Neural progenitor cell (in vitro differentiated cells): ENCODE data around the gene MAP2K2. TPM values are rescaled to one million over a fixed set of nuclear protein-coding genes. Genes with fewer than 3 reads are reported as not detected.

Experiments
- DNase-seq: peaks from one replicate; pipeline ENCODE4 v3.0.0-alpha.2; 2016; ENCODE audit warnings: low spot score
- H2AFZ ChIP-seq: fragments of 200-600 bp; sonication (generic); replicated peaks from 2 replicates; pipeline ENCODE4 v1.6.1; 2016; ENCODE audit warnings: antibody characterized with exemption
- H3F3A ChIP-seq: fragments of 200-600 bp; sonication (generic); 2 replicates; pipeline ENCODE4 v1.6.1; 2016; ENCODE audit warnings: antibody characterized with exemption, low read depth
- H3K27ac ChIP-seq: fragments of 200-600 bp; sonication (generic); 2 replicates; pipeline ENCODE4 v1.5.1; 2016; ENCODE audit warnings: mild to moderate bottlenecking
- H3K27me3 ChIP-seq: fragments of 200-600 bp; sonication (generic); 2 replicates; pipeline ENCODE4 v1.6.1; 2016; ENCODE audit warnings: mild to moderate bottlenecking, moderate library complexity
- H3K36me3 ChIP-seq: fragments of 200-600 bp; sonication (generic); 2 replicates; pipeline ENCODE4 v1.5.1; 2016
- H3K4me1 ChIP-seq: fragments of 200-600 bp; sonication (generic); 2 replicates; pipeline ENCODE4 v1.6.1; 2016; ENCODE audit warnings: mixed run types
- H3K4me2 ChIP-seq: fragments of 200-600 bp; sonication (generic); 2 replicates; pipeline ENCODE4 v1.6.1; 2016
- H3K4me3 ChIP-seq: fragments of 200-600 bp; sonication (generic); 2 replicates; pipeline ENCODE4 v1.5.1; 2016
- H3K79me2 ChIP-seq: fragments of 200-600 bp; sonication (generic); 2 replicates; pipeline ENCODE4 v1.6.1; 2016; ENCODE audit warnings: low read depth
- H3K9ac ChIP-seq: fragments of 200-600 bp; sonication (generic); 2 replicates; pipeline ENCODE4 v1.6.1; 2016
- H3K9me3 ChIP-seq: fragments of 200-600 bp; sonication (generic); 2 replicates; pipeline ENCODE4 v1.5.1; 2016; ENCODE audit warnings: low read depth
- H4K20me1 ChIP-seq: fragments of 200-600 bp; sonication (generic); 2 replicates; pipeline ENCODE4 v1.6.1; 2016; ENCODE audit warnings: low read depth
- H3K27ac Mint-ChIP-seq: 3 replicates; pipeline ENCODE4 v1.8.0; 2021; ENCODE audit warnings: mixed read lengths
- H3K27me3 Mint-ChIP-seq: 2 replicates; pipeline ENCODE4 v1.8.0; 2022; ENCODE audit warnings: low read depth, mild to moderate bottlenecking, inconsistent platforms, moderate library complexity, mixed read lengths; ENCODE audit not compliant: insufficient read depth
- H3K36me3 Mint-ChIP-seq: 3 replicates; pipeline ENCODE4 v1.8.0; 2021; ENCODE audit warnings: mixed read lengths
- H3K4me1 Mint-ChIP-seq: 3 replicates; pipeline ENCODE4 v1.8.0; 2021; ENCODE audit warnings: mixed read lengths
- H3K4me3 Mint-ChIP-seq: 3 replicates; pipeline ENCODE4 v1.8.0; 2021; ENCODE audit warnings: mild to moderate bottlenecking, moderate library complexity, mixed read lengths
- H3K9me3 Mint-ChIP-seq: 3 replicates; pipeline ENCODE4 v1.8.0; 2020; ENCODE audit warnings: mixed read lengths
- EZH2 ChIP-seq: fragments of 200-600 bp; sonication (generic); IDR thresholded peaks from 2 replicates; pipeline ENCODE4 v1.6.1; 2017; ENCODE audit warnings: antibody characterized with exemption, mild to moderate bottlenecking, moderate library complexity
- EZH2phosphoT487 ChIP-seq: fragments of 200-600 bp; sonication (generic); IDR thresholded peaks from 2 replicates; pipeline ENCODE4 v1.6.1; 2017; ENCODE audit warnings: antibody characterized with exemption
- total RNA-seq: library from RNA; depleted of rRNA; stranded (reverse); fragments of >200 nt; gene quantifications from 2 replicates; pipeline ENCODE4 v1.2.3, GENCODE V29; 2015; ENCODE audit warnings: low replicate concordance
- TF ChIP-seq, protein P1 (sequence below): fragments of 200-600 bp; sonication (generic); IDR thresholded peaks from 2 replicates; pipeline ENCODE4 v1.5.1; 2017; ENCODE audit warnings: antibody characterized with exemption, mild to moderate bottlenecking

Gene MAP2K2
- total RNA-seq, 1 donor from 2014 or later, result 69.7 TPM

- Histone ChIP-seq H3K36me3 (no peaks in the 10 kb centered on the region), H3K9ac (no peak overlapping the region), H3K79me2 (peaks cover 26% of the 10 kb centered on the region), H3K27me3 (no peaks in the 10 kb centered on the region), H3F3A (peaks cover 6% of the 10 kb centered on the region), H2AFZ (no peak overlapping the region), H3K27ac (no peak overlapping the region), H3K4me2 (no peak overlapping the region), H4K20me1 (peaks cover 40% of the 10 kb centered on the region), H3K4me1 (peaks cover 4% of the 10 kb centered on the region), H3K9me3 (no peaks in the 10 kb centered on the region), H3K4me3 (no peak overlapping the region)
- peaks cover 3% of the 10 kb centered on the region for H3K4me1 Mint-ChIP-seq
- H3K27me3 Mint-ChIP-seq, result no peaks in the 10 kb centered on the region
- no peak overlapping the region for H3K4me3 Mint-ChIP-seq
- H3K9me3 Mint-ChIP-seq, result no peaks in the 10 kb centered on the region
- H3K36me3 Mint-ChIP-seq, result peaks cover 9% of the 10 kb centered on the region
- no peak for DNase-seq
- no peak overlapping the region for H3K27ac Mint-ChIP-seq
- TF ChIP-seq, protein P1, sequence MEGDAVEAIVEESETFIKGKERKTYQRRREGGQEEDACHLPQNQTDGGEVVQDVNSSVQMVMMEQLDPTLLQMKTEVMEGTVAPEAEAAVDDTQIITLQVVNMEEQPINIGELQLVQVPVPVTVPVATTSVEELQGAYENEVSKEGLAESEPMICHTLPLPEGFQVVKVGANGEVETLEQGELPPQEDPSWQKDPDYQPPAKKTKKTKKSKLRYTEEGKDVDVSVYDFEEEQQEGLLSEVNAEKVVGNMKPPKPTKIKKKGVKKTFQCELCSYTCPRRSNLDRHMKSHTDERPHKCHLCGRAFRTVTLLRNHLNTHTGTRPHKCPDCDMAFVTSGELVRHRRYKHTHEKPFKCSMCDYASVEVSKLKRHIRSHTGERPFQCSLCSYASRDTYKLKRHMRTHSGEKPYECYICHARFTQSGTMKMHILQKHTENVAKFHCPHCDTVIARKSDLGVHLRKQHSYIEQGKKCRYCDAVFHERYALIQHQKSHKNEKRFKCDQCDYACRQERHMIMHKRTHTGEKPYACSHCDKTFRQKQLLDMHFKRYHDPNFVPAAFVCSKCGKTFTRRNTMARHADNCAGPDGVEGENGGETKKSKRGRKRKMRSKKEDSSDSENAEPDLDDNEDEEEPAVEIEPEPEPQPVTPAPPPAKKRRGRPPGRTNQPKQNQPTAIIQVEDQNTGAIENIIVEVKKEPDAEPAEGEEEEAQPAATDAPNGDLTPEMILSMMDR, result no peak
- no peak for TF ChIP-seq EZH2
- no peak for TF ChIP-seq EZH2phosphoT487
These were observed 76.8 kb downstream of the MAP2K2 start for GRCh38 chr19:4046946-4047683.

- H3K4me1 ChIP-seq, result peaks cover 4% of the 10 kb centered on the region
- DNase-seq, result no peak
- H3K79me2 ChIP-seq, result peaks cover 22% of the 10 kb centered on the region
- H3K27me3 Mint-ChIP-seq, result no peaks in the 10 kb centered on the region
- H3K36me3 ChIP-seq, result no peaks in the 10 kb centered on the region
- no peak overlapping the region for H2AFZ ChIP-seq
- no peak overlapping the region for H3K4me3 ChIP-seq
- H3K36me3 Mint-ChIP-seq, result peaks cover 8% of the 10 kb centered on the region
- peaks cover 32% of the 10 kb centered on the region for H4K20me1 ChIP-seq
- H3K27ac ChIP-seq, result no peak overlapping the region
- H3K4me3 Mint-ChIP-seq, result no peak overlapping the region
- H3K9me3 Mint-ChIP-seq, result no peaks in the 10 kb centered on the region
- H3K9me3 ChIP-seq, result no peaks in the 10 kb centered on the region
- H3F3A ChIP-seq, result peaks cover 6% of the 10 kb centered on the region
- peaks cover 3% of the 10 kb centered on the region for H3K4me1 Mint-ChIP-seq
- H3K4me2 ChIP-seq, result no peak overlapping the region
- TF ChIP-seq EZH2 (no peak), EZH2phosphoT487 (no peak)
- TF ChIP-seq, protein P1, result no peak
- H3K27ac Mint-ChIP-seq, result no peak overlapping the region
- no peak overlapping the region for H3K9ac ChIP-seq
- H3K27me3 ChIP-seq, result no peaks in the 10 kb centered on the region
These were observed 77.6 kb downstream of the MAP2K2 start for GRCh38 chr19:4046362-4046691.

- H3K79me2 ChIP-seq, result peaks cover 19% of the 10 kb centered on the region
- no peak overlapping the region for H3K9ac ChIP-seq
- Mint-ChIP-seq H3K36me3 (peaks cover 5% of the 10 kb centered on the region), H3K4me1 (peaks cover 3% of the 10 kb centered on the region), H3K27ac (no peak overlapping the region), H3K4me3 (no peak overlapping the region), H3K27me3 (no peaks in the 10 kb centered on the region), H3K9me3 (no peaks in the 10 kb centered on the region)
- H3K36me3 ChIP-seq, result no peaks in the 10 kb centered on the region
- no peak overlapping the region for H3K27ac ChIP-seq
- H4K20me1 ChIP-seq, result peaks cover 31% of the 10 kb centered on the region
- H3K27me3 ChIP-seq, result no peaks in the 10 kb centered on the region
- no peak overlapping the region for H3K4me3 ChIP-seq
- no peak for DNase-seq
- no peaks in the 10 kb centered on the region for H3K9me3 ChIP-seq
- TF ChIP-seq, protein P1, result no peak
- TF ChIP-seq EZH2 (no peak), EZH2phosphoT487 (no peak)
- H3F3A ChIP-seq, result peaks cover 6% of the 10 kb centered on the region
- H3K4me2 ChIP-seq, result no peak overlapping the region
- H3K4me1 ChIP-seq, result peaks cover 4% of the 10 kb centered on the region
- no peak overlapping the region for H2AFZ ChIP-seq
These were observed 78.1 kb downstream of the MAP2K2 start for GRCh38 chr19:4045597-4046361.
